ENCODE results near the gene MGARP. TPM values are rescaled to one million over a fixed set of nuclear protein-coding genes. Genes with fewer than 3 reads are reported as not detected.
"Not testable (repeated sequence)": the region's sequence is repeated elsewhere in the genome, so short reads cannot be mapped to it uniquely, and the experiment has no call there.

MGARP gene
- polyA plus RNA-seq, 1 experiment = 57.7 TPM

DNA sequence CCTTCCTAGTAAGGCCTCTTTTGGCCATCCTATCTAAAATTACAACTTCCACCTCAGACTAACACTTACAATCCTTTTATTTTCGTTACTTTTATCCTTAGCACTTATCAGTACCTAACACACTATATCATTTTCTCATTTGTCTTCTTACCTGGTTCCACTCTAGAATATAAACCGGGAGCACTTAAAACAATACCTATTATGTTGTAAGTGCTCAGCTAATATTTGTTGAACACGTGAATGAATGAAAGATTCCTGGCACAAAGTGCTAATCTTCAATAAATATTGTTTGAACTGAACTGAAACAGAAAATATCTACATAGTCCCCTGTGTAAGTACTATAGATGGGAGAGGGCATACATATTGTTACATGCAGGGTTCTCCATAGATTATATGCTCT is 14.4 kb downstream of the MGARP start:
- H3K4me3 ChIP-seq (ENCODE audit: low read depth, low read length) = no peak overlapping the region
- H3K9me3 ChIP-seq (ENCODE audit: control insufficient read depth, insufficient read depth, low read length) = no peaks in the 10 kb centered on the region
- ChIA-PET POLR2A (interaction anchor here (1.5 to 1.7 kb wide), 2 partner anchors 22 to 35 kb away, joined by 6 read pairs; partner anchors contain the start of gene NAA15), CTCF (interaction anchor here (0.9 to 1.9 kb wide), 5 partner anchors 11 to 235 kb away, joined by 3 to 17 read pairs (median 5); no protein-coding TSS in a partner anchor)
- TF ChIP-seq, protein P1, sequence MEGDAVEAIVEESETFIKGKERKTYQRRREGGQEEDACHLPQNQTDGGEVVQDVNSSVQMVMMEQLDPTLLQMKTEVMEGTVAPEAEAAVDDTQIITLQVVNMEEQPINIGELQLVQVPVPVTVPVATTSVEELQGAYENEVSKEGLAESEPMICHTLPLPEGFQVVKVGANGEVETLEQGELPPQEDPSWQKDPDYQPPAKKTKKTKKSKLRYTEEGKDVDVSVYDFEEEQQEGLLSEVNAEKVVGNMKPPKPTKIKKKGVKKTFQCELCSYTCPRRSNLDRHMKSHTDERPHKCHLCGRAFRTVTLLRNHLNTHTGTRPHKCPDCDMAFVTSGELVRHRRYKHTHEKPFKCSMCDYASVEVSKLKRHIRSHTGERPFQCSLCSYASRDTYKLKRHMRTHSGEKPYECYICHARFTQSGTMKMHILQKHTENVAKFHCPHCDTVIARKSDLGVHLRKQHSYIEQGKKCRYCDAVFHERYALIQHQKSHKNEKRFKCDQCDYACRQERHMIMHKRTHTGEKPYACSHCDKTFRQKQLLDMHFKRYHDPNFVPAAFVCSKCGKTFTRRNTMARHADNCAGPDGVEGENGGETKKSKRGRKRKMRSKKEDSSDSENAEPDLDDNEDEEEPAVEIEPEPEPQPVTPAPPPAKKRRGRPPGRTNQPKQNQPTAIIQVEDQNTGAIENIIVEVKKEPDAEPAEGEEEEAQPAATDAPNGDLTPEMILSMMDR (IDR thresholded peaks at IDR 0.05; ENCODE audit: low read depth, low read length) = no peak
- H3K27ac ChIP-seq (ENCODE audit: low read depth, low read length) = no peak overlapping the region
- no peak for DNase-seq (ENCODE audit: low read depth, low spot score)
- H3K27me3 ChIP-seq (ENCODE audit: control insufficient read depth, insufficient read depth, low read length) = no peaks in the 10 kb centered on the region

GRCh38 chr4:139256349-139256748 is 23.7 kb downstream of the MGARP start:
- Histone ChIP-seq H3K27me3 (ENCODE audit: control insufficient read depth, insufficient read depth, low read length) (no peaks in the 10 kb centered on the region), H3K4me3 (ENCODE audit: low read depth, low read length) (no peak overlapping the region), H3K9me3 (ENCODE audit: control insufficient read depth, insufficient read depth, low read length) (no peaks in the 10 kb centered on the region), H3K27ac (ENCODE audit: low read depth, low read length) (no peak overlapping the region)
- ChIA-PET CTCF (interaction anchor here (1.3 kb wide), 2 partner anchors 39 to 226 kb away, joined by 4 to 8 read pairs; no protein-coding TSS in a partner anchor), POLR2A (no interaction called here)
- no peak for DNase-seq (ENCODE audit: low read depth, low spot score)
- TF ChIP-seq, protein P1 (IDR thresholded peaks at IDR 0.05; ENCODE audit: low read depth, low read length) = no peak

DNA sequence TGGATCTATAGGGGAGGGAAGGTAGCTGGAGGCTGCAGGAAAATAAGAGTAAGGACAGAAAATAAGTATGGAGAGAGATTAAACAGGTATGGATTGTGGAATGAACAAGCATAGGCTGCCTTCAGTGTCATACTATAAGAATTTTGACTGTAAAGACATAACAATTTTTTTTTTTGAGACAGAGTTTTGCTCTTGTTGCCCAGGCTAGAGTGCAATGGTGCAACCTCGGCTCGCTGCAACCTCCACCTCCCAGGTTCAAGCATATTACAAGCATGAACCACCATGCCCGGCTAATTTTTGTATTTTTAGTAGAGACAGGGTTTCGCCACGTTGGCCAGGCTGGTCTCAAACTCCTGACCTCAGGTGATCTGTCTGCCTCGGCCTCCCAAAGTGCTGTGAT is 24.4 kb downstream of the MGARP start:
- H3K4me3 ChIP-seq (ENCODE audit: low read depth, low read length); H3K9me3 ChIP-seq (ENCODE audit: control insufficient read depth, insufficient read depth, low read length); H3K27me3 ChIP-seq (ENCODE audit: control insufficient read depth, insufficient read depth, low read length); POLR2A ChIA-PET; DNase-seq (ENCODE audit: low read depth, low spot score); H3K27ac ChIP-seq (ENCODE audit: low read depth, low read length): not testable (repeated sequence)
- CTCF ChIA-PET = interaction anchor here (0.9 to 3.3 kb wide), 2 partner anchors 40 to 225 kb away, joined by 4 to 15 read pairs; no protein-coding TSS in a partner anchor

- TF ChIP-seq, protein P1 (IDR thresholded peaks at IDR 0.05; ENCODE audit: low read depth, low read length) = no peak
- DNase-seq (ENCODE audit: low read depth, low spot score) = no peak
- H3K9me3 ChIP-seq (ENCODE audit: control insufficient read depth, insufficient read depth, low read length) = no peaks in the 10 kb centered on the region
- POLR2A ChIA-PET = interaction anchor here (0.7 kb wide), 1 partner anchor 12 kb away, joined by 3 read pairs; no protein-coding TSS in a partner anchor
- no peak overlapping the region for H3K4me3 ChIP-seq (ENCODE audit: low read depth, low read length)
- H3K27me3 ChIP-seq (ENCODE audit: control insufficient read depth, insufficient read depth, low read length) = no peaks in the 10 kb centered on the region
- H3K27ac ChIP-seq (ENCODE audit: low read depth, low read length) = no peak overlapping the region
- CTCF ChIA-PET = interaction anchor here (0.9 to 3.3 kb wide), 2 partner anchors 25 to 42 kb away, joined by 3 to 15 read pairs; no protein-coding TSS in a partner anchor
Observed at GRCh38 chr4:139253713-139254112, 26.3 kb downstream of the MGARP start.

DNA sequence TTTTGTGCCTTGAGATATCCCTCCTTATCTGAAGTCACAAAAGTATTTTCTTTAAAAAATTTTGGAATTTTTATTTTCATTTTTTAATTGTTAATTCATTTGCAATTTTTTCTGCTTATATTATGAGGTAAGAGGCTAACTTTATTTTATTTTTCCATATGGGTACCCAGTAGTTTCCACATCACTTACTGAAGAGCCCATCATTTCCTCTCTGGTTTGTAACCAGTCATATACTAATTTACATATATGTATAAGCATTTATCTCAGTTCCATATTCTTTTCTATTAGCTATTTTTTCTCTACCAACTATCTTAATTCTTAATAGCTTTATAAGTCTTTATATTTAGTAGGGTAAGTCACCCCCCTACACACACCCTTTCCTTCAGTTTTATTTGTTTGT is 27.0 kb downstream of the MGARP start:
- Histone ChIP-seq H3K9me3 (ENCODE audit: control insufficient read depth, insufficient read depth, low read length) (no peaks in the 10 kb centered on the region), H3K27ac (ENCODE audit: low read depth, low read length) (no peak overlapping the region), H3K4me3 (ENCODE audit: low read depth, low read length) (no peak overlapping the region), H3K27me3 (ENCODE audit: control insufficient read depth, insufficient read depth, low read length) (no peaks in the 10 kb centered on the region)
- ChIA-PET POLR2A (no interaction called here), CTCF (interaction anchor here (3.3 kb wide), 1 partner anchor 43 kb away, joined by 15 read pairs; no protein-coding TSS in a partner anchor)
- DNase-seq (ENCODE audit: low read depth, low spot score) = no peak
- TF ChIP-seq, protein P1 (IDR thresholded peaks at IDR 0.05; ENCODE audit: low read depth, low read length) = no peak
